PFSK-1 (cell line): ENCODE results near the gene MPST.

Experiments
- POLR2AphosphoS5 ChIP-seq: IDR thresholded peaks from 2 replicates; pipeline ENCODE4 v1.6.1; 2012; ENCODE audit warnings: low read depth, mild to moderate bottlenecking, control low read depth, low read length, moderate library complexity
- REST ChIP-seq, 2 experiments: IDR thresholded peaks; 2 replicates each; pipeline versions ENCODE4 v1.6.1 to v1.8.0; 2011 to 2012; ENCODE audit warnings: low read depth in 2 of 2, low read length in 2 of 2, control low read depth in 1 of 2, inconsistent platforms in 1 of 2, mild to moderate bottlenecking in 1 of 2, moderate library complexity in 1 of 2; ENCODE audit not compliant: insufficient read depth in 1 of 2
- SIN3A ChIP-seq: IDR thresholded peaks from 2 replicates; pipeline ENCODE4 v1.6.1; 2012; ENCODE audit warnings: mild to moderate bottlenecking, low read length, moderate library complexity, borderline replicate concordance; ENCODE audit not compliant: insufficient read depth
- TAF1 ChIP-seq: IDR thresholded peaks from 2 replicates; pipeline ENCODE4 v1.6.1; 2012; ENCODE audit warnings: low read length, control low read depth, borderline replicate concordance; ENCODE audit not compliant: insufficient read depth

GRCh38 chr22:37019309-37020191 is at the start of gene MPST, which contains the start of gene TST:
- no peak for TF ChIP-seq REST (IDR thresholded peaks at IDR 0.05; ENCODE audit: insufficient read depth in 1 of 2, low read depth in 2 of 2, low read length in 2 of 2)
- peak; percentile 90; the same call in 1 of the 2 replicates for TF ChIP-seq TAF1
- TF ChIP-seq POLR2AphosphoS5, result peak; percentile 58
- no peak for TF ChIP-seq SIN3A
